HEK293 (cell line): ENCODE results near the gene CSNK2A3.

ENCODE experiments used
- EGR2 ChIP-seq: fragments of 450-650 bp; formaldehyde crosslinking; IDR thresholded peaks from 2 replicates; pipeline ENCODE4 v1.5.1; 2016; ENCODE audit warnings: low read depth, missing biosample characterization, missing genetic modification characterization
- FEZF1 ChIP-seq: fragments of 450-650 bp; formaldehyde crosslinking; IDR thresholded peaks from 2 replicates; pipeline ENCODE4 v1.5.1; 2016; ENCODE audit warnings: missing biosample characterization, missing genetic modification characterization
- TCF7L2 ChIP-seq: IDR thresholded peaks from 2 replicates; pipeline ENCODE4 v1.6.1; 2011; ENCODE audit warnings: low read depth, mild to moderate bottlenecking, inconsistent platforms, low read length, moderate library complexity, borderline replicate concordance
- ZNF140 ChIP-seq: fragments of 450-650 bp; formaldehyde crosslinking; IDR thresholded peaks from 2 replicates; pipeline ENCODE4 v1.5.1; 2016; ENCODE audit warnings: missing biosample characterization, missing genetic modification characterization
- ZNF248 ChIP-seq: fragments of 450-650 bp; formaldehyde crosslinking; IDR thresholded peaks from 2 replicates; pipeline ENCODE4 v1.5.1; 2017; ENCODE audit warnings: missing biosample characterization, missing genetic modification characterization
- ZNF274 ChIP-seq, 2 experiments: fragments of 200-500 bp in 1 of 2; fragments of 450-650 bp in 1 of 2; sonication (Bioruptor generic) in 1 of 2; formaldehyde crosslinking in 1 of 2; IDR thresholded peaks; 2 replicates each; pipeline versions ENCODE4 v1.5.1 to v1.6.1; 2014 to 2016; ENCODE audit warnings: borderline replicate concordance in 1 of 2, inconsistent platforms in 1 of 2, low read length in 1 of 2, missing biosample characterization in 1 of 2, missing genetic modification characterization in 1 of 2
- ZNF501 ChIP-seq: fragments of 450-650 bp; formaldehyde crosslinking; IDR thresholded peaks from 2 replicates; pipeline ENCODE4 v1.5.1; 2016; ENCODE audit warnings: missing biosample characterization, missing genetic modification characterization
- ZNF555 ChIP-seq: fragments of 450-650 bp; formaldehyde crosslinking; conservative IDR thresholded peaks from 2 replicates; pipeline ENCODE4 v1.5.1; 2017; ENCODE audit warnings: missing biosample characterization, mild to moderate bottlenecking, missing genetic modification characterization, inconsistent platforms
- ZNF561 ChIP-seq: fragments of 450-650 bp; IDR thresholded peaks from 2 replicates; pipeline ENCODE4 v1.5.1; 2018; ENCODE audit warnings: missing biosample characterization, missing genetic modification characterization, borderline replicate concordance
- ZNF670 ChIP-seq: fragments of 450-650 bp; formaldehyde crosslinking; IDR thresholded peaks from 2 replicates; pipeline ENCODE4 v1.5.1; 2016; ENCODE audit warnings: missing biosample characterization, missing genetic modification characterization, low read depth
- TF ChIP-seq, protein P1 (sequence below): fragments of 450-650 bp; formaldehyde crosslinking; IDR thresholded peaks from 2 replicates; pipeline ENCODE4 v1.5.1; 2016; ENCODE audit warnings: missing biosample characterization, missing genetic modification characterization

DNA sequence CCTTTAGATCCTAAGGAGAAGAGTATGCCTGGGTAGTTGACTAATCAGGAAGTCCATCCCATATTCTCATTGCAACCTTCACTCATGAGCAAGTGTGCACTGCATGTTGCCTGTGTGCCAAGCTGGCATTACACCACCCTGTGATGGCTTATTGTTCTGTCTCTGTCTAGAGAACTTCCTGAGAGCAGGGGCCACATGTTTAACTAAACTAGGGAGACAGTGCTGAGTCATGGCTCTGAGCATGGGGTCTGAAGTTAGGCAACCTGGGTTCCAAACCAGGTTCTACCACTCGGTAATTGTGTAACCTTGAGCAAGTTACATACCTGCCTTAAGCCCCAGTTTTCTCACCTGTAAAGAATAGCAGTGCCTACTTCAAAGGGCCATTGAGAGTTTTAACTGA is 39.6 kb downstream of the CSNK2A3 start:
- TF ChIP-seq ZNF274 (IDR thresholded peaks at IDR 0.05; ENCODE audit: low read length) (no peak), ZNF274 (tag by site-specific recombination; IDR thresholded peaks at IDR 0.05; ENCODE audit: borderline replicate concordance) (no peak), FEZF1 (tag by site-specific recombination) (no peak), ZNF140 (tag by site-specific recombination) (no peak), ZNF670 (tag by site-specific recombination) (no peak), ZNF555 (tag by site-specific recombination) (no peak), ZNF248 (tag by site-specific recombination) (no peak), EGR2 (tag by site-specific recombination) (no peak), TCF7L2 (no peak), ZNF501 (tag by site-specific recombination) (no peak), ZNF561 (tag by site-specific recombination) (no peak)
- TF ChIP-seq, protein P1, sequence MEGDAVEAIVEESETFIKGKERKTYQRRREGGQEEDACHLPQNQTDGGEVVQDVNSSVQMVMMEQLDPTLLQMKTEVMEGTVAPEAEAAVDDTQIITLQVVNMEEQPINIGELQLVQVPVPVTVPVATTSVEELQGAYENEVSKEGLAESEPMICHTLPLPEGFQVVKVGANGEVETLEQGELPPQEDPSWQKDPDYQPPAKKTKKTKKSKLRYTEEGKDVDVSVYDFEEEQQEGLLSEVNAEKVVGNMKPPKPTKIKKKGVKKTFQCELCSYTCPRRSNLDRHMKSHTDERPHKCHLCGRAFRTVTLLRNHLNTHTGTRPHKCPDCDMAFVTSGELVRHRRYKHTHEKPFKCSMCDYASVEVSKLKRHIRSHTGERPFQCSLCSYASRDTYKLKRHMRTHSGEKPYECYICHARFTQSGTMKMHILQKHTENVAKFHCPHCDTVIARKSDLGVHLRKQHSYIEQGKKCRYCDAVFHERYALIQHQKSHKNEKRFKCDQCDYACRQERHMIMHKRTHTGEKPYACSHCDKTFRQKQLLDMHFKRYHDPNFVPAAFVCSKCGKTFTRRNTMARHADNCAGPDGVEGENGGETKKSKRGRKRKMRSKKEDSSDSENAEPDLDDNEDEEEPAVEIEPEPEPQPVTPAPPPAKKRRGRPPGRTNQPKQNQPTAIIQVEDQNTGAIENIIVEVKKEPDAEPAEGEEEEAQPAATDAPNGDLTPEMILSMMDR, result no peak
